NCI-H526 treated with DMSO at 0.1 percent for 48 hours (cell line): Measurements from ENCODE around the gene PHYKPL.
"Not testable (repeated sequence)": the region's sequence is repeated elsewhere in the genome, so short reads cannot be mapped to it uniquely, and the experiment has no call there.

Experiments
- DNase-seq: peaks from one replicate; lab custom pipeline; 2025; lab: John Stamatoyannopoulos, UW

The PHYKPL gene

DNA sequence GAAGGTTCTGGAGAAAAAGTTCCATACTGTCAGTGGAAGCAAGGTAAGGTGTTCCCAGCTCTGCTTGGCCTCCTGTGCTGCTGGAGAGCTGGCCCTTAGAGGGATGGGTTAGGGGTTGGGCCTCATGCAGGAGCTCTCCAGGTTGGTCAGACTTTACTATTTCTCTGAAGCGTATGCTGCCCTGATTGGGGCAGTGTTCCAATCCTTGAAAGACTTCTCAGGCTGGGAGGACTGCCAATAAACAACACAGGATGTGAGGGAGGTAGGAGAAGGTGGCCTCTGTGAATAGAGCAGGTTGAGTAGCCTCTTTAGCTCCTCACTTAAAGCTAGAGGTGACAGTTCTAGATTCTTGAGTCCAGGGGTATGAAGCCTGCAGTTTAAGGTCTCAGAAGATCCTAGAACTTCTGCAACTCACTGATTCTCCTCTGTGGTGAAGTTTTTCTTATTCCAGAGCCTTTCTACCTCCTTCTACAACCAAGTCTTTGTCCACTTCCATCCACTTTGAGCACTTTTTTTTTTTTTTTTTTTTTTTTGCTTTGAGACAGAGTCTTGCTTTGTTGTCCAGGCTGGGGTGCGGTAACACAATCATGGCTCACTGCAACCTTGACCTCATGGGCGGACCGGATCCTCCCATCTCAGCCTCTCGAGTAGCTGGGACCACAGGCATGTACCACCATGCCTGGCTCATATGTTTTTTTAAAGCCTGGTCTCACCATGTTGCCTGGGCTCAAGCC is 25.3 kb downstream of the PHYKPL start:
- DNase-seq, result no peak

DNA sequence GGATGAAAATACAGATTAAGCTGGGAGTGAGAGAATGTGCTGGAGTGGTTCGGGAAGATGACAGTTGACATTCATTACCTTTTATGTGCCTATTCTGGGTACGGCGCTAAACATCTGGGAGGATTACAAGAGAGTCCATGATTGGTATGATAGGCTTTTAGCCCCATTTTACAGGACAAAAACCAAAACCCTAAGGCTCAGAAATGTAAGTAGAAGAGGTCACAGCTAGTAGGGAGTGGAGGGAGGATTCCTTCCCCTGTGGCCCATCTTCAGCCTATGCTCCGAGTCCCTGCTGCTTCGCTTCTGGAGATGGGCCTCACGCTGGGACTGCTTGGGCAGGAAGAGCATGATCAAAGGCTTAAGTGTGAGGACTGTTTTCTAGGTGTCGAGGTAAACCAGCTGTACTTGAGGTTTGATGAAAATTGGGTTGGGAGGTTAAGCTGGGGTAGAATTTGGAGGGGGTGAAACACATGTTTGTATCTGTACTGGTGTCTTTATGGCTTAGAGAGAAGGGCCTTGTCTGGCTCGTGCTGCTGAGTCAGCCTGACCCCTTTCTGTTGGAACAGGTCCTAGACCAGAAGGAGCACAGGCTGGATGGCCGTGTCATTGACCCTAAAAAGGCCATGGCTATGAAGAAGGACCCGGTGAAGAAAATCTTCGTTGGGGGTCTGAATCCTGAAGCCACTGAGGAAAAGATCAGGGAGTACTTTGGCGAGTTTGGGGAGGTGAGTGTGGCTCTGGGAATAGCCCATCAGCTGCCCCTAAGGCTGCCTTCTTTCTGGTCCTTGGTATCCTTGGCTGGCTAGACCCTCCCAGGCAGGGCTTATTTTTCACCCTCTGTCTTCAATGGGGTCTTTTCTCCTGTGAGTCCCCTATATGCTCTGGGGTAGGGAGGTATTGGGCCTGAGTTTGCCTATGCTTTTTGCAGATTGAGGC is 26.2 kb downstream of the PHYKPL start:
- DNase-seq, result no peak

DNA sequence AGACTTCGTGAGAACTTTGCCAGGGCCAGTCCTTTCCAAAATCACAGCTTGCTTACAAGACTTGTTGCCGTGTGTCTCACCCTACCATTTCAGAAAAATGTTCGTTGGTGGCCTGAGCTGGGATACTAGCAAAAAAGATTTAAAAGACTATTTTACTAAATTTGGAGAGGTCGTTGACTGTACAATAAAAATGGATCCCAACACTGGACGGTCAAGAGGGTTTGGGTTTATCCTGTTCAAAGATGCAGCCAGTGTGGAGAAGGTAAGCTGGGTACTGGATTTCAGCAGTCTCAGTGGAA is 26.9 kb downstream of the PHYKPL start:
- no peak for DNase-seq

DNA sequence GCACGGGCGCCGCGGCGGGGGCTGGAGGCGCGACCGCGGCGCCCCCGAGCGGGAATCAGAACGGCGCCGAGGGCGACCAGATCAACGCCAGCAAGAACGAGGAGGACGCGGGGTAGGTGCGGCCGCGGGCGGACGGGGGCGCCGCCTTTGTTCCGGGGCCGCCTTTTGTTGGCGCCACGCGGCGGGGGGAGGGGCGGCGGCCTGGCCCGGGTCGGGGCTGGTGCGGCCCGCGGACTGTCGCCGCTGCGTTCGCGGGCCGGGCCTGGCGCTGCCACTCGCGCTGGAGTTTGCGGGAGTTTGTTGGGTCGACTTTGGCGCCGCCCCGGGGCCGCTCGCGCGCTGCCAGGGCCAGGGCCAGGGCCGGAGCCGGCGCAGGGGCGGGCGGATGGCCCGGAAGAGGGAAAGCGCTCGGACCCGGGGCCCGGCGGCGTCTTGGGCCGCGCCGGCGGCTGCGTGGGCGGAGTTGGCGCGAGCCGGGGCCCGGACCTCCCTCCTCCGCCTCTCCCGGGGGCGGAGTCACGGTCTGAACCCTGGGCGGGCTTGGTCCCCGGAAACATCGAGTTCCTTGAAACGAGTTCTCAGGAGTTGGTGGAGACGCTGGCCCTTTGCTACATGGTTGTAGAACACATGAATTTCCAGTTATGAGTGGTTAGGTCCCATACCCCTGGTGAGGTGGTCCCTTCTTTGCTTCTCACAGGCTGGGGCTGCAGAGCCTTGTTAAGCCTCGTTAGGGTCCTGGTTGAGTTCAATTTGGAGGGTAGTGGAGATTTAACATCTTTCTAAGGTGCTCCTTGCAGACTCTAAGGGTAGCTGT is 27.5 kb downstream of the PHYKPL start:
- peak; percentile 8 for DNase-seq

DNA sequence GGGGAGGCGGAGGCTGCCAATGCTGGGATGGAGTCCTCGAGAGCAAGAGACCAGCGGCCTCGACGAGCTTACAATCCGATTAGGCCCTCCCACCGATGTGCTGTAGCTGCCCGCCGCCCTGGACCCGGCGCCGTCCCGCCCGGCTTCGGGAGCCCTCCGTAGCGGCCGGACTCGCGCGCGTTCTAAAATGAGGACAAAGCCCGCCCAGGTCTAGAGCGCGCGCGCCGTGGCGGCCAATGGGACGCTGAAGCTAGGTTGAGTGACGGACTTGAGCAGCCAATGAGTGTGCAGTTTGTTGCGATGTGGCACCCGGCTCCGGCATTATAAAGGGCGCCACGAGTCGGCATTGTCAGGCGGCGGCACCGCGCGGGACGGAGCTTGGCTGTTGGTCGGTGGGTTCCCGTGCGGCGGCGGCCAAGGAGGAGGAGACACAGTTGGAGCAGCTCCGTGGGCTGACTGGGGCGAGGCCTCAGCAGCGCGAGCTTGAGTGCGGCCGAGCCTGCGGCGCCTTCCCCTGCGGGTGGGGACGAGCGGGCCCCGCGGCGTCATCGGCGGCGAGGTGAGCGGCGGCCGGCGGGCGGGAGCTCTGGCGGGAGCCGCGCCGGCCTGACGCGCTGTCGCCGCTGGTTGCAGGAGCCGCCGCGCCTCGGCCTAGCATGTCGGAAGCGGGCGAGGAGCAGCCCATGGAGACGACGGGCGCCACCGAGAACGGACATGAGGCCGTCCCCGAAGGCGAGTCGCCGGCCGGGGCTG is 28.2 kb downstream of the PHYKPL start, which contains the start of gene HNRNPAB:
TSS of gene HNRNPAB (plus strand) at position 352 of the 753 bp plus-strand sequence. CDS start at position 657, 305 bp downstream.
- DNase-seq, result peak; percentile 77

DNA sequence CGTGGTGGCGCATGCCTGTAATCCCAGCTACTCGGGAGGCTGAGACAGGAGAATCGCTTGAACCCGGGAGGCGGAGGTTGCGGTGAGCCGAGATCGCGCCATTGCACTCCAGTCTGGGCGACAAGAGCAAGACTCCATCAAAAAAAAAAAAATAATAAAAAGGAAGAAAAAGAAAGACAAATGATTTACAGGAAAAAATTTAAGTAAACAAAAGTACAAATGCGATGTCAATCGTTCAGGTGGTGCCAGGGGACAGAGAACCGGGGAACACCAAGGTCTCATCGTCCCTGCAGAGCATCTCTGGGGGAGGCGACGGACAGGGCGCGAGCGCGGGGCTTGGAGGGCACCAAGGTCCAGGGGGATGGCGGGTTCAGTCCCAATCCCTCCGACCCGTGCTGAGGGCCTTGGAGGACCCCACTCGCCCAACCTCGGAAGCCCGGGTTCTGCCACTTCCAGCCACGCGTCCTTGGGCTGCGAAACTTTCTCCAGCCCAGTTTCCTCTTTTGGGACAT is 28.9 kb downstream of the PHYKPL start:
- DNase-seq, result no peak

DNA sequence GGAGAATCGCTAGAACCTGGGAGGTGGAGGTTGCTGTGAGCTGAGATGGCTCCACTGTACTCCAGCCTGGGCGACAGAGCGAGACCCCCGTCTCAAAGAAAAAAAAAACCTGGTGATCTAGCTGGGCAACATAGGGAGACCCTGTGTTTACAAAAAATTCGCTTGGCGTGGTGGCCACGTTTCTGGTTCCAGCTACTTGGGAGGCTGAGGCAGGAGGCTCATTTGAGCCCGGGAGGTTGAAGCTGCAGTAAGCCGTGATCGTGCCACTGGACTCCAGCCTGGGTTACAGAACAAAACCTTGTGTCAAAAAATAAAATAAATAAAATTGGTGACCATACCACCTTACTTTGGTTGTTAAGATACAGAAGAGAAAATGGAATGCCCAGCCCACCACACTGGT is 30.1 kb downstream of the PHYKPL start:
- DNase-seq, result no peak

DNA sequence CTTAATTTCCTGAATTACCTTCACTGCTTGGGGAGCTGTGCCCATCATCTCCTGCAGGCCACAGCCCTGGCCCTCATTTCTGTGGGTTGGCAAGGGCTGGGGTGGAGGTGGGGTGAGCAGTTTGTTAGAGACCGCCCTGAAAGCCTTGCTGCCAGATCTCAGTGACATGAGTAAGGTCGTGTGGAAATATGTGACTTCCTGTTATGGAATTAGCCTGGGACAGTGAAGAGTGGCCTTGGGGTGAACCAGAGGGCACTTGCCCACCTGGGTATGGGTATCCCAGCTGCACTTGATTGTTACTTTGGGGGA is 30.7 kb downstream of the PHYKPL start:
- DNase-seq, result no peak

DNA sequence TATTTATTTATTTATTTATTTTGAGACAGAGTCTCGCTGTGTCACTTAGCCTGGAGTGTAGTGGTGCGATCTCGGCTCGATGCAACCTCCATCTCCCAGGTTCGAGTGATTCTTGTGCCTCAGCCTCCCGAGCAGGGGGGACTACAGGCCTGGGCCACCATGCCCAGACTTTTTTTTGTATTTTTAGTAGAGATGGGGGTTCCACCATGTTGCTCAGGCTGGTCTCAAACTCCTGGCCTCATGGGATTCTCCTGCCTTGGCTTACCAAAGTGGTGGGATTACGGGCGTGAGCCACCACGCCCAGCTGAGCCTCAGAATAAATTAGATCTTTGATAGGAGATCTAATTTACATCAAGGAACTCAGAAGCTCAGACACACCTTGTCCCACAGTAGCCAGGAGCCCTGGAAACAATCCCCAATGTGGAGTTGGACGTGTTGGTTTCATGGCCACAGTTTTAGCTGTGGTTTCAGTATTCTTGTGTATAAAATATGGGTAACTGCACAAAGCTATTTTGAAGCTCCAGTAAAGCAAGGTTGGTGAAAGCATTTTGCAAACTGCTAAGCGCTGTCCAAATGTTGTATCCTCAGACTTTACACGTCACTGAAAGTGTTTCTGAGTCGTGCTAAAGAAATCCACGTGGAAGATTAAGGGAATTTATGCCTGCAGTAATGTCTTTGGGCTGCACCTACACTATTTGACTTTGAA is 31.2 kb downstream of the PHYKPL start:
- DNase-seq, result no peak

DNA sequence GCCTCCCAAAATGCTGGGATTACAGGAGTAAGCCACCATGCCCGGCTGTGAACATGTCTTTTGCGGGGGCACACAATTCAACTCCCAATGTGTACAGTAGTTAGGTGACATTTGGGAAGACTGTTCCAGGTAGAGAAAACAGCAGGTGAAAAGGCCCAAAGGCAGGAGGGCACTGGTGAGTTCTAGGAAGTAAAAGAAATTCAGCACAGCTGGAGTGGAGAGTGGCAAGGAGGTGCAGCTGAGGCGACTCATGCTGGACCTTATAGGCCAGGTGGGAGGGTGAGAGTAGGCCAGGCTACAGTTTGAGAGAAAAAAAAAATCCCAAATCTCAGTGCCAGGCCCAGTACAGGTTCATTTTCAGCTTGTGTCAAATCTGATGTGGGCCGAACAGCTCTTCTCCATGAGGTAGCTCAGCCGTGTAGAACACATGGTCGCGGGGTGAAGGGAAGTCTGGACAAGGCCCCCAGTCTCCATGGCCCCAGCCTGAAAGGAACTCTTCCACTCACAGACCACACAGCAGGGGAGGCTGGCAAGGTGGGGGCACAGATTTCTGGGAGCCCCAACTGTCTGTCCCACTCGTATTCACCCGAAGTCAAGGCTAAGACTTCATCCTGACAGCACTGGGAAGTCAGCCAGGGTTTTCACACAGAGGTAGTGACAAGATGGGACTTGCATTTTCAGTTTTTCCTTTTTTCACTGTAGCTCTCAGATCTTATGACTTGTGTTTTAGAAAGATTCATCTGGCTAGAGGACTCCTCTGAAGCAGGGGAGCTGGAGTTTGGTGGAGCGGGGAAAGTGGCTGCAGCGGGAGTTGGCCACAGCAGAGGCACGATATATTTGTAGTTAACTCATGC is 32.8 kb downstream of the PHYKPL start:
- no peak for DNase-seq

DNA sequence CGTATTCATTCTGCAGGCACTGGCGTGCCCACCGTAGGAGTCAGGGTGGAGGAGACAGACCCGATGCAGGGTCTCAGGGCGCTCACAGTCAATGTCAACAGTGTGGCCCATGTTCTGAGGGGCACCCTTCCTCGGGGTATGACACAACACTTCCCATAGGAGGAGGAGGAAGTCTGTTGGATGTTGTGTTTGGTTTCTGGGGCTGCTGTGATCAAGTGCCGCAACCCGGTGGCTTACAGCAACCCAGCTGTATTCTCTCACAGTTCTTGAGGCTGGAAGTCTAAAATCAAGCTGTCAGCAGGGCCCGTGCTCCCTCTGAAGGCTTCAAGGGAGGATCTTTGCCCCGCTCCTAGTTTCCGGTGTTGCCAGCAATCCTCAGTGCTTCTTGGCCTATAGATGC is 33.9 kb downstream of the PHYKPL start:
- DNase-seq, result no peak

DNA sequence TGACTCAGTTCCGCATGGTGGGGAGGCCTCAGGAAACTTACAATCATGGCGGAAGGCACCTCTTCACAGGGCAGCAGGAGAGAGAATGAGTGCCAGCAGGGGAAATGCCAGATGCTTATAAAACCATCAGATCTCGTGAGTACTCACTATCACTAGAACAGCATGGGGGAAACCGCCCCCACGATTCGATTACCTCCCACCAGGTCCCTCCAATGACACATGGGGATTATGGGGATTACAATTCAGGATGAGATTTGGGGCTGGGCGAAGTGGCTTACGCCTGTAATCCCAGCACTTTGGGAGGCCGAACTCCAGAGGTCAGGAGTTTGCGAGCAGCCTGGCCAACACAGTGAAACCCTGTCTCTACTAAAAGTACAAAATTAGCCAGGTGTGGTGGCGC is 34.5 kb downstream of the PHYKPL start:
- DNase-seq, result not testable (repeated sequence)

DNA sequence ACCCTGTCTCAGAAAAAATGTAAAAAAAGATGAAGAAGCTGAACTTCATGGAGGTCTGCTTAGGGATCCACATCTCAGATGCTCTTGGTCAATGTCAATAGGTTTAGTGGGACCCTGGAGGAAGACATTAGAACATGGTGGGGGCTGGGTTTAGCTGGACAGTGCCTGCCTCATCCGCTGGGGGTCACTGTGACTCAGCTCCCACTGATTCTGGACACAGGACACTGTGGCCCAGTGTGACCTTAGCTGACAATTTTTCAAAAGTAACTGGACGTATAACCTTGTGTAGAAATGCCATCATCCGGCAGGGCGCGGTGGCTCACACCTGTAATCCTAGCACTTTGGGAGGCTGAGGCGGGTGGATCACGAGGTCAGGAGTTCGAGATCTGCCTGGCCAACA is 35.6 kb downstream of the PHYKPL start:
- no peak for DNase-seq

DNA sequence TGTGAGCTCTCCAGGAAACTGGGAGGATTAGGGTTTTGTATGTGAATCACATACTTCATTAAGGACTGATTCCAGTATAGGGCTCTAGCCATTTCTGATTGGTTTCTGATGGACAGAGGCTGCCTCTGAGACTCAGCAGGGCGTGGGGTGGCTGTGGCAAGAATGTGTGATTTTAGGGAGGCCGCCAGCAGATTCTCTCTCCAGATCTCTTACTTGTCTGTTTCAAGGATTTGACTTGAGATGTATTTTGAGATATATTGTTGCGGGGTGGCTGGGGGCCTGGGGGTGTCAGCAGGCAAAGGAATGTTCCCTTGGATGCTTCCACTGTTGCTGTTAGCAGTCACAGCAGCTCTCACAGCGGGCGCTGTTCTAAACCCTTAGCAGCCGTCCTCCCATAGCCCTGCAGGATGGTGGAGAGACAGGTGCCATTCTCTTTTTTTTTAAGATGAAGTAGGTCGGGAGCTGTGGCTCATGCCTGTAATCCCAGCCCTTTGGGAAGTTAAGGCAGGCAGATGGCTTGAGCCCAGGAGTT is 36.3 kb downstream of the PHYKPL start:
- no peak for DNase-seq

DNA sequence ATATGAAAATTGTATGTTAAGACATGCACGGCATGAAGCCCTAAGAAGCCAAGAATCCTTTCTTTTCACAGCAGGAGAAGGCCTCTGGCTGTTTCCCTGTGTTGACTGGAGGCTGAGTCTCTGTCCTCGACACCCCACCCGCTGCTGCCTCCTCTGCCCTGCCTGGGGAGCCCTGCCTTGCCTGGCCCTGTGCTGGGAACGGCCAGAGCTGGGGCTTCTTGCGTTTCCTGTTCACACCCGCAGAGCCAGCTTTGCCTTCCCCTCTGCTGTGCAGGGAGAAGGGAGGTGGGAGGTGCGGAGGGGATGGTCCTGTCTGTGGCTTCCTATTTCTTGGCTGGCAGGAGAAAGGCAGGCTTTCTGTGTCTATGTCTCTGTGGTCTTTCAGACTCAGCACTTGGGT is 38.6 kb downstream of the PHYKPL start:
- DNase-seq, result no peak

DNA sequence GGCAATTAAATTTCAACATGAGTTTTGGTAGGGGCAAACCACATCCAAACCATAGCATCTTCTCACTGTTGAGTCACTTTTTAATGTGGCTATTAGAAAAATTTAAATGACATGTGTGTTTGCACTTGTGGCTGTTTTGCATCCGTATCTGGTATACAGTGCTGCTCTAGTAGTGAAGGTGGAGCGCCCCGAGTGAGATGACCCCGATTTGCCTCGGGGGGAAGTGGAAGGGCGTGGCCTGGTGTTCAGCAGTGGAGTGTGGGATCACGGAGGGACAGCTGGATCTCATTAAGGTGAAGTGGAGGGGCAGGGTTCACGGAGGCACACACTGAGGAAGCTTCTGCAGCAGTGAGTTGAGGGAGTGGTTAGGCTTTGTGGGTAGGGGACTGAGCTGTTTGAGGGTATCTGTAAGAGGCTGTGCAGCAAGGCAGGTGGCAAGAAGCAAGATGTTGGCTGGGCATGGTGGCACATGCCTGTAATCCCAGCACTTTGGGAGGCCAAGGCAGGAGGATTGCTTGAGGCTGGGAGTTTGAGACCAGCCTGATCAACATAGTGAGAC is 39.3 kb downstream of the PHYKPL start:
- DNase-seq, result no peak

DNA sequence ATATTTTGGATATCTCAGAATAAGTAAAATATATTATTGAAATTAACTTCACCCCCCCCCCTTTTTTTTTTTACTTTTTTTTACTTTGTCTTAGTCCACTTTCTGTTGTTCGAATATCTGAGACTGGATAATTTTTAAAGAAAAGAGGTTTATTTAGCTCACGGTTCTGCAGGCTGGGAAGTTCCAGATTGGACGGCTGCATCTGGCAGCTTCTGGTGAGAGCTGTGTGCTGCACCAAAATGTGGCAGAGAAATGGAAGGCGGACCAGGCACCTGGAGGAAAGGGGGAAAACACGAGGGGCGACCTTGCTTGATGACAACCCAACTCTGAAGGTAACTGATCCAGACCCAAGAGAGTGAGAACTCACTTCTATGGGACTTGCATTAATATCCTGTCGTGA is 39.8 kb downstream of the PHYKPL start:
- no peak for DNase-seq

DNA sequence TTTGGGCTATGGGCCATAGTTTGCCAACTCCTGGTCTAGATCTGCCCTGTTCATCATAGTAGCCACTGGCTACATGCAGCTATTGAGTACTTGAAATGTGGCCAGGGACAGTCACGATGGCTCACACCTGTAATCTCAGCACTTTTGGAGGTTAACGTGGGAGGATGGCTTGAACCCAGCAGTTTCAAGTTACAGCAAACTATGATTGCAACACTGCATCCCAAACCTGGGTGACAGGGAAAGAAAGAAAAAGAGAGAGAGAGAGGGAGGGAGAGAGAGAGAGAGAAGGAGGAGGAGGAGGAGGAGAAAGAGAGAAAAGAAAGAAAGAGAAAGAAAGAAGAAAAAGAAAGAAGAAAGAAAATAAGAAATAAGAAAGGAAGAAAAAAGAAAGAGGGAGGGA is 40.4 kb downstream of the PHYKPL start:
- no peak for DNase-seq

DNA sequence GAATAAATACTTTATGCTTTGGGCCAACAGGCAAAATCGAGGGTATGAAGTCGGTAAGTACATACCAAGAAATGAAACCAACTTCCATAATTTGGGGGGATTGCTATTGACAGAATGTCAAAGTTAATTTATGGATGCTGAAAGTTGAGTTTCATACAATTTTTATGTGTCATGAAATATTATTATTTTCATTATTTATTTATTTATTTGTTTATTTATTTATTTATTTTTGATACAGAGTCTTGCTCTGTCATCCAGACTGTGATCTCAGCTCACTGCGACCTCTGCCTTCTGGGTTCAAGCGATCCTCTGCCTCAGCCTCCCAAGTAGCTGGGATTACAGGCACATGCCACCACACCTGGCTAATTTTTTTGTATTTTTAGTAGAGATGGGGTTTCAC is 40.9 kb downstream of the PHYKPL start:
- no peak for DNase-seq

DNA sequence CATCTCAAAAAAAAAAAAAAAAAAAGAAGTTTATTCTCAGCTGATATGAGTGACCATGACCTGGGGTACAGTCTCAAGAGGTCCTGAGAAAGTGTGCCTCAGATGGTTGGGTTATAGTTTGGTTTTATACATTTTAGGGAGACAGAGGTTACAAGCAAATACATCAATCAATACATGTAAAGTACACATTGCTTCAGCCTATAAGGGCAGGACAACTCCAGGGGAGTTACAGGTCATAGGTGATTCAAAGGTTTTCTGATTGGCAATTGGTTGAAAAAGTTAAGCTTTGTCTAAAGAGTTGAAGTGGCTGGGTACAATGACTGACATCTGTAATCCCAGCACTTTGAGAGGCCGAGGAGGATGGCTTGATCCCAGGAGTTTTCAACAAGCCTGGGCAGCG is 43.2 kb downstream of the PHYKPL start:
- DNase-seq, result no peak
